ENCODE measurements around the gene DERA. TPM values are rescaled to one million over a fixed set of nuclear protein-coding genes. Genes with fewer than 3 reads are reported as not detected.

DERA gene
- total and polyA plus RNA-seq, 2 of the 13 experiments (the other 11 are each of a cell fraction or from before 2014, with no cell fraction given): 24.0 to 51.3 TPM

GRCh38 chr12:15910864-15911721 is at the start of gene DERA (continued):
- TF ChIP-seq HINFP (CRISPR knock-in tag; IDR thresholded peaks at IDR 0.05; ENCODE audit: low read depth): no peak
- TF ChIP-seq FOXJ3 (CRISPR knock-in tag; IDR thresholded peaks at IDR 0.05; ENCODE audit: borderline replicate concordance): no peak
- peak; percentile 58; the same call in 1 of the 2 replicates for TF ChIP-seq ZNF724P (CRISPR knock-in tag; IDR thresholded peaks at IDR 0.05; ENCODE audit: borderline replicate concordance)
- TF ChIP-seq AHDC1 (CRISPR knock-in tag; IDR thresholded peaks at IDR 0.05; ENCODE audit: borderline replicate concordance): no peak
- no peak for TF ChIP-seq PTBP1 (IDR thresholded peaks at IDR 0.05; ENCODE audit: low read depth, low read length, poor library complexity, severe bottlenecking)
- no peak for TF ChIP-seq HIVEP1 (CRISPR knock-in tag; IDR thresholded peaks at IDR 0.05)
- TF ChIP-seq IRF2 (CRISPR knock-in tag; IDR thresholded peaks at IDR 0.05): no peak; the same call in 1 of the 2 replicates
- no peak for TF ChIP-seq DNMT1 (CRISPR knock-in tag; IDR thresholded peaks at IDR 0.05)
- TF ChIP-seq HMG20A (CRISPR knock-in tag; IDR thresholded peaks at IDR 0.05; ENCODE audit: borderline replicate concordance): no peak
- TF ChIP-seq ZBTB8A (CRISPR knock-in tag; IDR thresholded peaks at IDR 0.05; ENCODE audit: borderline replicate concordance, low read depth): no peak
- no peak for TF ChIP-seq ZNF614 (CRISPR knock-in tag; IDR thresholded peaks at IDR 0.05; ENCODE audit: borderline replicate concordance)
- TF ChIP-seq TBP (CRISPR knock-in tag; IDR thresholded peaks at IDR 0.05): no peak
- TF ChIP-seq ZBTB2 (CRISPR knock-in tag; IDR thresholded peaks at IDR 0.05; ENCODE audit: low read depth): peak; percentile 62; the same call in 1 of the 2 replicates
- TF ChIP-seq NFYC (CRISPR knock-in tag; IDR thresholded peaks at IDR 0.05): no peak
- TF ChIP-seq ZNF274 (CRISPR knock-in tag; IDR thresholded peaks at IDR 0.05): no peak
- no peak for TF ChIP-seq CAMTA2 (CRISPR knock-in tag; IDR thresholded peaks at IDR 0.05; ENCODE audit: borderline replicate concordance)
- no peak for TF ChIP-seq ZNF691 (CRISPR knock-in tag; IDR thresholded peaks at IDR 0.05; ENCODE audit: borderline replicate concordance, low read depth)
- TF ChIP-seq KDM5B (CRISPR knock-in tag; IDR thresholded peaks at IDR 0.05; ENCODE audit: borderline replicate concordance): peak; percentile 79
- TF ChIP-seq ZSCAN21 (CRISPR knock-in tag; IDR thresholded peaks at IDR 0.05; ENCODE audit: borderline replicate concordance): peak; percentile 87
- TF ChIP-seq HNF4A (CRISPR knock-in tag; IDR thresholded peaks at IDR 0.05): no peak

Data from HepG2 (cell line).